GM23338 (cell line): ENCODE data around the gene NRCAM. TPM values are rescaled to one million over a fixed set of nuclear protein-coding genes. Genes with fewer than 3 reads are reported as not detected.

ENCODE experiments used
- ATAC-seq: fragments of 200-7000 bp; cut with Tn5 transposase; 3 replicates; pipeline ENCODE4 v1.9.1; 2020
- DNase-seq: peaks from one replicate; pipeline ENCODE4 v3.0.0-alpha.2; 2015; ENCODE audit warnings: low spot score
- H2AFZ ChIP-seq: fragments of 200-600 bp; sonication (generic); 2 replicates; pipeline ENCODE4 v1.8.0; 2016; ENCODE audit warnings: antibody characterized with exemption, mild to moderate bottlenecking, moderate library complexity
- H3F3A ChIP-seq: fragments of 200-600 bp; sonication (generic); replicated peaks from 2 replicates; pipeline ENCODE4 v1.8.0; 2017; ENCODE audit warnings: antibody characterized with exemption, mixed run types, low read depth
- H3K27ac ChIP-seq: fragments of 200-600 bp; sonication (generic); 2 replicates; pipeline ENCODE4 v1.6.1; 2016; ENCODE audit warnings: low read depth
- H3K27me3 ChIP-seq: fragments of 200-600 bp; sonication (generic); 2 replicates; pipeline ENCODE4 v1.8.0; 2016; ENCODE audit warnings: mild to moderate bottlenecking, mixed run types, moderate library complexity; ENCODE audit not compliant: insufficient read depth
- H3K36me3 ChIP-seq: fragments of 200-600 bp; sonication (generic); 2 replicates; pipeline ENCODE4 v1.8.0; 2016; ENCODE audit warnings: mild to moderate bottlenecking; ENCODE audit not compliant: insufficient read depth
- H3K4me1 ChIP-seq: fragments of 200-600 bp; sonication (generic); 2 replicates; pipeline ENCODE4 v1.8.0; 2016; ENCODE audit warnings: mild to moderate bottlenecking, moderate library complexity; ENCODE audit not compliant: insufficient read depth
- H3K4me2 ChIP-seq: fragments of 200-600 bp; sonication (generic); 2 replicates; pipeline ENCODE4 v1.7.1; 2017; ENCODE audit warnings: mixed run types
- H3K4me3 ChIP-seq: fragments of 200-600 bp; sonication (generic); 2 replicates; pipeline ENCODE4 v1.6.1; 2016; ENCODE audit warnings: mixed run types
- H3K79me2 ChIP-seq: fragments of 200-600 bp; sonication (generic); replicated peaks from 2 replicates; pipeline ENCODE4 v1.8.0; 2017; ENCODE audit warnings: mild to moderate bottlenecking; ENCODE audit not compliant: insufficient read depth
- H3K9me2 ChIP-seq: fragments of 200-600 bp; sonication (generic); 2 replicates; pipeline ENCODE4 v1.8.0; 2017; ENCODE audit not compliant: insufficient read depth
- H4K20me1 ChIP-seq: fragments of 200-600 bp; sonication (generic); replicated peaks from 2 replicates; pipeline ENCODE4 v1.8.0; 2017; ENCODE audit warnings: mild to moderate bottlenecking; ENCODE audit not compliant: insufficient read depth
- H3K27ac Mint-ChIP-seq: 2 replicates; pipeline ENCODE4 v1.8.0; 2020; ENCODE audit warnings: inconsistent platforms, mild to moderate bottlenecking, moderate library complexity, mixed read lengths
- H3K27me3 Mint-ChIP-seq: 3 replicates; pipeline ENCODE4 v1.8.0; 2022; ENCODE audit warnings: low read depth, mild to moderate bottlenecking, moderate library complexity, mixed read lengths, inconsistent platforms; ENCODE audit not compliant: insufficient read depth, poor library complexity
- H3K36me3 Mint-ChIP-seq: 3 replicates; pipeline ENCODE4 v1.8.0; 2021; ENCODE audit warnings: low read depth, mild to moderate bottlenecking, inconsistent platforms, moderate library complexity, mixed read lengths
- H3K4me1 Mint-ChIP-seq: 3 replicates; pipeline ENCODE4 v1.8.0; 2020; ENCODE audit warnings: mild to moderate bottlenecking, inconsistent platforms, mixed read lengths
- H3K4me3 Mint-ChIP-seq: 3 replicates; pipeline ENCODE4 v1.8.0; 2021; ENCODE audit warnings: moderate library complexity, mild to moderate bottlenecking, inconsistent platforms, mixed read lengths
- H3K9me3 Mint-ChIP-seq: 3 replicates; pipeline ENCODE4 v1.8.0; 2020; ENCODE audit warnings: moderate library complexity, mild to moderate bottlenecking, inconsistent platforms, mixed read lengths
- CREB1 ChIP-seq: fragments of 250-450 bp; sonication (Bioruptor Pico); IDR thresholded peaks from 2 replicates; pipeline ENCODE4 v1.5.0; 2020; ENCODE audit warnings: low read depth, mild to moderate bottlenecking, moderate library complexity
- EZH2 ChIP-seq: fragments of 200-600 bp; sonication (generic); IDR thresholded peaks from one replicate; pipeline ENCODE4 v1.8.0; 2017; ENCODE audit warnings: antibody characterized with exemption, mild to moderate bottlenecking, low read depth; ENCODE audit not compliant: unreplicated experiment
- EZH2phosphoT487 ChIP-seq: fragments of 200-600 bp; sonication (generic); IDR thresholded peaks from one replicate; pipeline ENCODE4 v1.8.1; 2018; ENCODE audit warnings: antibody characterized with exemption; ENCODE audit not compliant: unreplicated experiment
- JUNB ChIP-seq: IDR thresholded peaks from one replicate; pipeline ENCODE4 v1.6.1; 2016; ENCODE audit warnings: antibody characterized with exemption; ENCODE audit not compliant: unreplicated experiment
- POLR2AphosphoS5 ChIP-seq: IDR thresholded peaks from 2 replicates; pipeline ENCODE4 v1.6.1; 2016; ENCODE audit warnings: antibody characterized with exemption, low read depth
- STAT1 ChIP-seq: IDR thresholded peaks from one replicate; pipeline ENCODE4 v1.6.1; 2016; ENCODE audit warnings: antibody characterized with exemption; ENCODE audit not compliant: unreplicated experiment
- ZNF114 ChIP-seq: fragments of 250-450 bp; sonication (Bioruptor Pico); IDR thresholded peaks from 2 replicates; pipeline ENCODE4 v1.5.0; 2020; ENCODE audit warnings: mild to moderate bottlenecking, moderate library complexity
- ZNF331 ChIP-seq: fragments of 250-450 bp; sonication (Bioruptor Pico); IDR thresholded peaks from 2 replicates; pipeline ENCODE4 v1.5.0; 2020; ENCODE audit warnings: low read depth, mild to moderate bottlenecking, moderate library complexity
- polyA plus RNA-seq: library from polyadenylated mRNA; unstranded; fragments of >200 nt; fragmentation: Nextera tagmentation; extraction: Ambion mirVana; gene quantifications from 2 replicates; pipeline ENCODE4 v1.2.1, GENCODE V29; 2016
- total RNA-seq: library from RNA; depleted of rRNA; stranded (reverse); fragments of >200 nt; shearing (Covaris generic); gene quantifications from 2 replicates; pipeline ENCODE4 v1.2.3, GENCODE V29; 2014
- TF ChIP-seq, protein P1 (sequence below): IDR thresholded peaks from one replicate; pipeline ENCODE4 v1.6.1; 2018; ENCODE audit warnings: antibody characterized with exemption; ENCODE audit not compliant: unreplicated experiment
- TF ChIP-seq, protein P2 (sequence below): fragments of 250-450 bp; sonication (Bioruptor Pico); IDR thresholded peaks from 2 replicates; pipeline ENCODE4 v1.5.0; 2020; ENCODE audit warnings: mild to moderate bottlenecking, moderate library complexity
- TF ChIP-seq, protein P3 (sequence below): IDR thresholded peaks from 2 replicates; pipeline ENCODE4 v1.6.1; 2016; ENCODE audit warnings: antibody characterized with exemption

Gene NRCAM
- total and polyA plus RNA-seq, 2 experiments from 2014 or later: 2.5 to 6.8 TPM

DNA sequence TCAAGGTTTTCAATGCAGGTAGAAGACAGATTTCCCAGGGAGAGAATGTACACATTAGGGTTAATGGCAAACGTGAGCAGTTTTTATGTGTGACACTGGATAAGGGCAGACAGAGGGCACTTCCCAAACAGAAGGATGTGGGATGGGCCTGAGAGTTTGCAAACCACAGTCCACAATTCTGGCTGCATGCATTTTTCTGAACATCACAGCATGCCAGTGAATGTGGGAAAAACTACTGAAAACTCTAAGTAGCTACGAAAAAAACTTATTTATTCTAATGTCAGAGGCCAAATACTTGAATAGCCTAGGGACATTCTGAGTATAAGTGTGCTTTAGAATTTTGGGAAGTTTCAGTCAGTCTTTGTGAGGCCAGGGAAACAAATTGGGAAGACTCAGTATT lies 145.9 kb downstream of the NRCAM start:
- Histone ChIP-seq H3K27ac (no peak overlapping the region), H3K4me2 (no peak overlapping the region), H3K79me2 (no peaks in the 10 kb centered on the region), H3K4me1 (peaks cover 17% of the 10 kb centered on the region), H3K27me3 (no peaks in the 10 kb centered on the region), H3K36me3 (no peaks in the 10 kb centered on the region), H2AFZ (no peak overlapping the region), H3K9me2 (no peaks in the 10 kb centered on the region), H4K20me1 (no peaks in the 10 kb centered on the region), H3K4me3 (no peak overlapping the region), H3F3A (no peaks in the 10 kb centered on the region)
- DNase-seq: no peak
- Mint-ChIP-seq H3K27me3 (no peaks in the 10 kb centered on the region), H3K36me3 (no peaks in the 10 kb centered on the region), H3K27ac (no peak overlapping the region), H3K4me1 (peaks cover 26% of the 10 kb centered on the region), H3K4me3 (no peak overlapping the region), H3K9me3 (no peaks in the 10 kb centered on the region)
- TF ChIP-seq JUNB: no peak
- TF ChIP-seq STAT1: no peak
- TF ChIP-seq ZNF331 (CRISPR knock-in tag): no peak
- TF ChIP-seq POLR2AphosphoS5: no peak
- TF ChIP-seq, protein P1, sequence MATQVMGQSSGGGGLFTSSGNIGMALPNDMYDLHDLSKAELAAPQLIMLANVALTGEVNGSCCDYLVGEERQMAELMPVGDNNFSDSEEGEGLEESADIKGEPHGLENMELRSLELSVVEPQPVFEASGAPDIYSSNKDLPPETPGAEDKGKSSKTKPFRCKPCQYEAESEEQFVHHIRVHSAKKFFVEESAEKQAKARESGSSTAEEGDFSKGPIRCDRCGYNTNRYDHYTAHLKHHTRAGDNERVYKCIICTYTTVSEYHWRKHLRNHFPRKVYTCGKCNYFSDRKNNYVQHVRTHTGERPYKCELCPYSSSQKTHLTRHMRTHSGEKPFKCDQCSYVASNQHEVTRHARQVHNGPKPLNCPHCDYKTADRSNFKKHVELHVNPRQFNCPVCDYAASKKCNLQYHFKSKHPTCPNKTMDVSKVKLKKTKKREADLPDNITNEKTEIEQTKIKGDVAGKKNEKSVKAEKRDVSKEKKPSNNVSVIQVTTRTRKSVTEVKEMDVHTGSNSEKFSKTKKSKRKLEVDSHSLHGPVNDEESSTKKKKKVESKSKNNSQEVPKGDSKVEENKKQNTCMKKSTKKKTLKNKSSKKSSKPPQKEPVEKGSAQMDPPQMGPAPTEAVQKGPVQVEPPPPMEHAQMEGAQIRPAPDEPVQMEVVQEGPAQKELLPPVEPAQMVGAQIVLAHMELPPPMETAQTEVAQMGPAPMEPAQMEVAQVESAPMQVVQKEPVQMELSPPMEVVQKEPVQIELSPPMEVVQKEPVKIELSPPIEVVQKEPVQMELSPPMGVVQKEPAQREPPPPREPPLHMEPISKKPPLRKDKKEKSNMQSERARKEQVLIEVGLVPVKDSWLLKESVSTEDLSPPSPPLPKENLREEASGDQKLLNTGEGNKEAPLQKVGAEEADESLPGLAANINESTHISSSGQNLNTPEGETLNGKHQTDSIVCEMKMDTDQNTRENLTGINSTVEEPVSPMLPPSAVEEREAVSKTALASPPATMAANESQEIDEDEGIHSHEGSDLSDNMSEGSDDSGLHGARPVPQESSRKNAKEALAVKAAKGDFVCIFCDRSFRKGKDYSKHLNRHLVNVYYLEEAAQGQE: no peak
- no peak for TF ChIP-seq ZNF114 (CRISPR knock-in tag)
- no peak for ATAC-seq

DNA sequence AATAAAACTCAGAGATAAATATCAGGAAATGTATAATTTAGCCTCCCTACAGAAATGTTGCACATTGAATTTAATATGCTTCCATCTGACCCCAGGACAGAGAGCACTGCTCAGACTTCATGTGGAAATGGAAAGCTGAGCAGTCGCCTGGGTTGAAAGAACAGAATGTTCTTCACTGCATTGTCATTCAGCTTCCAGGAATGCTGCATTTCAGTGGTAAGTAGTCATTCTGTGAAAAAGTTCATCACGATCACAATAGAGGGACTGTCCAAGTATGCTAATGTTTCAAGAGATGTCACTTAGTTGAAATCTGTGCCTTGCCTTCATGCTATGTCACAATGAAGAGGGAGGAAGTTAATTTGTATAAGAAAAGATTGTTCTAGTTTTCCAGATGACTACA lies 147.3 kb downstream of the NRCAM start:
- Histone ChIP-seq H4K20me1 (no peaks in the 10 kb centered on the region), H3K27ac (no peak overlapping the region), H3K27me3 (no peaks in the 10 kb centered on the region), H3K9me2 (no peaks in the 10 kb centered on the region), H3K4me2 (no peak overlapping the region), H2AFZ (no peak overlapping the region), H3F3A (no peaks in the 10 kb centered on the region), H3K79me2 (no peaks in the 10 kb centered on the region), H3K36me3 (no peaks in the 10 kb centered on the region), H3K4me1 (peaks cover 17% of the 10 kb centered on the region), H3K4me3 (no peak overlapping the region)
- H3K36me3 Mint-ChIP-seq: no peaks in the 10 kb centered on the region
- no peak overlapping the region for H3K4me3 Mint-ChIP-seq
- no peak overlapping the region for H3K27ac Mint-ChIP-seq
- peaks cover 26% of the 10 kb centered on the region for H3K4me1 Mint-ChIP-seq
- no peaks in the 10 kb centered on the region for H3K27me3 Mint-ChIP-seq
- no peak for DNase-seq
- no peak for ATAC-seq
- no peaks in the 10 kb centered on the region for H3K9me3 Mint-ChIP-seq
- no peak for TF ChIP-seq EZH2
- TF ChIP-seq, protein P2, sequence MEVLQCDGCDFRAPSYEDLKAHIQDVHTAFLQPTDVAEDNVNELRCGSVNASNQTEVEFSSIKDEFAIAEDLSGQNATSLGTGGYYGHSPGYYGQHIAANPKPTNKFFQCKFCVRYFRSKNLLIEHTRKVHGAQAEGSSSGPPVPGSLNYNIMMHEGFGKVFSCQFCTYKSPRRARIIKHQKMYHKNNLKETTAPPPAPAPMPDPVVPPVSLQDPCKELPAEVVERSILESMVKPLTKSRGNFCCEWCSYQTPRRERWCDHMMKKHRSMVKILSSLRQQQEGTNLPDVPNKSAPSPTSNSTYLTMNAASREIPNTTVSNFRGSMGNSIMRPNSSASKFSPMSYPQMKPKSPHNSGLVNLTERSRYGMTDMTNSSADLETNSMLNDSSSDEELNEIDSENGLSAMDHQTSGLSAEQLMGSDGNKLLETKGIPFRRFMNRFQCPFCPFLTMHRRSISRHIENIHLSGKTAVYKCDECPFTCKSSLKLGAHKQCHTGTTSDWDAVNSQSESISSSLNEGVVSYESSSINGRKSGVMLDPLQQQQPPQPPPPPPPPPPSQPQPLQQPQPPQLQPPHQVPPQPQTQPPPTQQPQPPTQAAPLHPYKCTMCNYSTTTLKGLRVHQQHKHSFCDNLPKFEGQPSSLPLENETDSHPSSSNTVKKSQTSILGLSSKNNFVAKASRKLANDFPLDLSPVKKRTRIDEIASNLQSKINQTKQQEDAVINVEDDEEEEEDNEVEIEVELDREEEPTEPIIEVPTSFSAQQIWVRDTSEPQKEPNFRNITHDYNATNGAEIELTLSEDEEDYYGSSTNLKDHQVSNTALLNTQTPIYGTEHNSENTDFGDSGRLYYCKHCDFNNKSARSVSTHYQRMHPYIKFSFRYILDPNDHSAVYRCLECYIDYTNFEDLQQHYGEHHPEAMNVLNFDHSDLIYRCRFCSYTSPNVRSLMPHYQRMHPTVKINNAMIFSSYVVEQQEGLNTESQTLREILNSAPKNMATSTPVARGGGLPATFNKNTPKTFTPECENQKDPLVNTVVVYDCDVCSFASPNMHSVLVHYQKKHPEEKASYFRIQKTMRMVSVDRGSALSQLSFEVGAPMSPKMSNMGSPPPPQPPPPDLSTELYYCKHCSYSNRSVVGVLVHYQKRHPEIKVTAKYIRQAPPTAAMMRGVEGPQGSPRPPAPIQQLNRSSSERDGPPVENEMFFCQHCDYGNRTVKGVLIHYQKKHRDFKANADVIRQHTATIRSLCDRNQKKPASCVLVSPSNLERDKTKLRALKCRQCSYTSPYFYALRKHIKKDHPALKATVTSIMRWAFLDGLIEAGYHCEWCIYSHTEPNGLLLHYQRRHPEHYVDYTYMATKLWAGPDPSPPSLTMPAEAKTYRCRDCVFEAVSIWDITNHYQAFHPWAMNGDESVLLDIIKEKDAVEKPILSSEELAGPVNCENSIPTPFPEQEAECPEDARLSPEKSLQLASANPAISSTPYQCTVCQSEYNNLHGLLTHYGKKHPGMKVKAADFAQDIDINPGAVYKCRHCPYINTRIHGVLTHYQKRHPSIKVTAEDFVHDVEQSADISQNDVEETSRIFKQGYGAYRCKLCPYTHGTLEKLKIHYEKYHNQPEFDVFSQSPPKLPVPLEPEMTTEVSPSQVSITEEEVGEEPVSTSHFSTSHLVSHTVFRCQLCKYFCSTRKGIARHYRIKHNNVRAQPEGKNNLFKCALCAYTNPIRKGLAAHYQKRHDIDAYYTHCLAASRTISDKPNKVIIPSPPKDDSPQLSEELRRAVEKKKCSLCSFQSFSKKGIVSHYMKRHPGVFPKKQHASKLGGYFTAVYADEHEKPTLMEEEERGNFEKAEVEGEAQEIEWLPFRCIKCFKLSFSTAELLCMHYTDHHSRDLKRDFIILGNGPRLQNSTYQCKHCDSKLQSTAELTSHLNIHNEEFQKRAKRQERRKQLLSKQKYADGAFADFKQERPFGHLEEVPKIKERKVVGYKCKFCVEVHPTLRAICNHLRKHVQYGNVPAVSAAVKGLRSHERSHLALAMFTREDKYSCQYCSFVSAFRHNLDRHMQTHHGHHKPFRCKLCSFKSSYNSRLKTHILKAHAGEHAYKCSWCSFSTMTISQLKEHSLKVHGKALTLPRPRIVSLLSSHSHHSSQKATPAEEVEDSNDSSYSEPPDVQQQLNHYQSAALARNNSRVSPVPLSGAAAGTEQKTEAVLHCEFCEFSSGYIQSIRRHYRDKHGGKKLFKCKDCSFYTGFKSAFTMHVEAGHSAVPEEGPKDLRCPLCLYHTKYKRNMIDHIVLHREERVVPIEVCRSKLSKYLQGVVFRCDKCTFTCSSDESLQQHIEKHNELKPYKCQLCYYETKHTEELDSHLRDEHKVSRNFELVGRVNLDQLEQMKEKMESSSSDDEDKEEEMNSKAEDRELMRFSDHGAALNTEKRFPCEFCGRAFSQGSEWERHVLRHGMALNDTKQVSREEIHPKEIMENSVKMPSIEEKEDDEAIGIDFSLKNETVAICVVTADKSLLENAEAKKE (CRISPR knock-in tag): no peak
- no peak for TF ChIP-seq ZNF114 (CRISPR knock-in tag)
- TF ChIP-seq POLR2AphosphoS5: no peak
- TF ChIP-seq EZH2phosphoT487: no peak
- no peak for TF ChIP-seq JUNB
- TF ChIP-seq, protein P3, sequence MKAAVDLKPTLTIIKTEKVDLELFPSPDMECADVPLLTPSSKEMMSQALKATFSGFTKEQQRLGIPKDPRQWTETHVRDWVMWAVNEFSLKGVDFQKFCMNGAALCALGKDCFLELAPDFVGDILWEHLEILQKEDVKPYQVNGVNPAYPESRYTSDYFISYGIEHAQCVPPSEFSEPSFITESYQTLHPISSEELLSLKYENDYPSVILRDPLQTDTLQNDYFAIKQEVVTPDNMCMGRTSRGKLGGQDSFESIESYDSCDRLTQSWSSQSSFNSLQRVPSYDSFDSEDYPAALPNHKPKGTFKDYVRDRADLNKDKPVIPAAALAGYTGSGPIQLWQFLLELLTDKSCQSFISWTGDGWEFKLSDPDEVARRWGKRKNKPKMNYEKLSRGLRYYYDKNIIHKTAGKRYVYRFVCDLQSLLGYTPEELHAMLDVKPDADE: no peak
- no peak for TF ChIP-seq CREB1 (CRISPR knock-in tag)
- TF ChIP-seq ZNF331 (CRISPR knock-in tag): no peak
- TF ChIP-seq STAT1: no peak
